Measurements from ENCODE around the gene GCFC2. TPM values are rescaled to one million over a fixed set of nuclear protein-coding genes. Genes with fewer than 3 reads are reported as not detected.

The GCFC2 gene
- total and polyA plus RNA-seq, 2 of the 13 experiments (the other 11 are each of a cell fraction or from before 2014, with no cell fraction given) = 26.8 to 49.0 TPM

GRCh38 chr2:75646583-75647425 is 63.9 kb downstream of the GCFC2 start, which contains the start of gene MRPL19 (continued):
- TF ChIP-seq ATF2 (CRISPR knock-in tag; IDR thresholded peaks at IDR 0.05) (0 out of 2 replicates have a peak, but pooled peaks have one; percentile 66), NFRKB (IDR thresholded peaks at IDR 0.05) (peak; percentile 76), ZNF580 (CRISPR knock-in tag; IDR thresholded peaks at IDR 0.05; ENCODE audit: borderline replicate concordance, low read depth) (peak; percentile 90; the same call in 1 of the 2 replicates), GMEB2 (CRISPR knock-in tag; IDR thresholded peaks at IDR 0.05; ENCODE audit: low read depth) (peak; percentile 70), ZNF510 (CRISPR knock-in tag; IDR thresholded peaks at IDR 0.05; ENCODE audit: low read depth) (peak; percentile 96), ZNF136 (CRISPR knock-in tag; IDR thresholded peaks at IDR 0.05; ENCODE audit: low read depth) (0 out of 2 replicates have a peak, but pooled peaks have one; percentile 47), RORA (CRISPR knock-in tag; IDR thresholded peaks at IDR 0.05) (no peak), PCBP1 (IDR thresholded peaks at IDR 0.05; ENCODE audit: borderline replicate concordance, low read depth, low read length) (peak; percentile 81; the same call in 1 of the 2 replicates), NR2C2 (CRISPR knock-in tag; IDR thresholded peaks at IDR 0.05; ENCODE audit: borderline replicate concordance) (peak; percentile 96), STAT5B (CRISPR knock-in tag; IDR thresholded peaks at IDR 0.05) (no peak), ZNF530 (CRISPR knock-in tag; IDR thresholded peaks at IDR 0.05; ENCODE audit: low read depth) (no peak; the same call in 1 of the 2 replicates), FOXA1 (IDR thresholded peaks at IDR 0.05) (no peak), FOXA1 (CRISPR knock-in tag; IDR thresholded peaks at IDR 0.05) (peak; percentile 64), TBX3 (IDR thresholded peaks at IDR 0.05; ENCODE audit: borderline replicate concordance) (peak; percentile 26; the same call in 1 of the 2 replicates), HNF1B (CRISPR knock-in tag; IDR thresholded peaks at IDR 0.05) (no peak; the same call in 1 of the 2 replicates), NFIB (CRISPR knock-in tag; IDR thresholded peaks at IDR 0.05; ENCODE audit: borderline replicate concordance) (peak; percentile 58; the same call in 1 of the 2 replicates), ZNF775 (CRISPR knock-in tag; IDR thresholded peaks at IDR 0.05; ENCODE audit: borderline replicate concordance) (peak; percentile 96; the same call in 1 of the 2 replicates), ZXDC (CRISPR knock-in tag; IDR thresholded peaks at IDR 0.05) (peak; percentile 32; the same call in 1 of the 2 replicates), ZNF746 (CRISPR knock-in tag; IDR thresholded peaks at IDR 0.05) (0 out of 2 replicates have a peak, but pooled peaks have one; percentile 46), ZNF414 (CRISPR knock-in tag; IDR thresholded peaks at IDR 0.05) (no peak; the same call in 1 of the 2 replicates)
